ENCODE results near the gene RCVRN.
"Not testable (repeated sequence)": the region's sequence is repeated elsewhere in the genome, so short reads cannot be mapped to it uniquely, and the experiment has no call there.

The RCVRN gene

DNA sequence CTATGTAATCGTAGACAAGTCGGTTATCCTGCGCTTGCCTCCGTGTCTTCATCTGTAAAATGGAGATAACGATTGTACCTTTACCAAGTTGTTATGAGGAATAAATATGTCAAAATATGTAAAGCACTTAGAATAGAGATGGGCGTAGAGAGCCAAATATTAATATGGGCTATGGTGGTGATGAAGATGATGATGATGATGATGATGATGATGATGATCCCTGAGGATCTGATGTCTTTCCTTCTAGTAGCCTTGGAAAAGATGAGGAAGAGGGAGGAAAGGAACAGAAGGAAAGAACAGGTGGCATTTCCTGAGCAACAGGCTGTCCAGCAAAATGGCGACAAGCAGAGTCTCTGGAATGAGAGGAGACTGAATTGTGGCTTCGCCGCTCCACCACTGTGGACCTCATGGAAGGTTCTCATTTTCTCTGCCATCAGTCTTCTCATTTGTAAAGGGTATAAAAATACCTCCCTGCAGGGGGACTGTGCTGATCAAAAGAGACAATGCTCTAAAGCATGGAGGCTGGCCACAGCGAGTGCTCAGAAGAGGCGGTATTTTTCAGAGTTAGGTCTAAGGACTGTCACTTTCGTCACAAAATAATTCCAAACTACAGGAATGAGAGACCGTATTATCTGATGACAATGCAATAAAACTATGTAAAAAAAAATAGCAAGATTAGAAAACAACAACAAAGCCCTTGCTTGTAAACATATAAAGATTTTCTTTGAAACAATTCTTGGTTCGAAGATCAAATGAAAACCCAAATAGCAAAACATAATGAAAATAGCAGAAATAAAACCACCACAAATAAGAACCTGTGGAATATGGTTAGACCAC is 17.2 kb upstream of the RCVRN start:
- FAIRE-seq, result no peak
- no peak for DNase-seq (ENCODE audit: low spot score)

DNA sequence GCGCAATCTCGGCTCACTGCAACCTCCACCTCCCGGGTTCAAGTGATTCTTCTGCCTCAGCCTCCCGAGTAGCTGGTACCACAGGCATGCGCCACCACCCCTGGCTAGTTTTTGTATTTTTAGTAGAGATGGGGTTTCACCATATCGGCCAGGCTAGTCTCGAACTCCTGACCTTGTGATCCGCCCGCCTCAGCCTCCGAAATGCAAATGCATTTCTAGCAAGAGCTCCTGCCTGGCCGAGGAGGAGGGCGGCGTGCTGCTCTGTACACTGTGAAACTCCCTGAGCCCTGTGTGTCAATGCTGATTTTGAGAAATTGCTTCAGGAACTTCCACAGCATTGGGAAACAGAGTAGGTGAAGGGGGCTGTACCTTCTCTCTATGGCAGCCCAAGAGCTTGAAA is 16.1 kb upstream of the RCVRN start:
- not testable (repeated sequence) for FAIRE-seq

DNA sequence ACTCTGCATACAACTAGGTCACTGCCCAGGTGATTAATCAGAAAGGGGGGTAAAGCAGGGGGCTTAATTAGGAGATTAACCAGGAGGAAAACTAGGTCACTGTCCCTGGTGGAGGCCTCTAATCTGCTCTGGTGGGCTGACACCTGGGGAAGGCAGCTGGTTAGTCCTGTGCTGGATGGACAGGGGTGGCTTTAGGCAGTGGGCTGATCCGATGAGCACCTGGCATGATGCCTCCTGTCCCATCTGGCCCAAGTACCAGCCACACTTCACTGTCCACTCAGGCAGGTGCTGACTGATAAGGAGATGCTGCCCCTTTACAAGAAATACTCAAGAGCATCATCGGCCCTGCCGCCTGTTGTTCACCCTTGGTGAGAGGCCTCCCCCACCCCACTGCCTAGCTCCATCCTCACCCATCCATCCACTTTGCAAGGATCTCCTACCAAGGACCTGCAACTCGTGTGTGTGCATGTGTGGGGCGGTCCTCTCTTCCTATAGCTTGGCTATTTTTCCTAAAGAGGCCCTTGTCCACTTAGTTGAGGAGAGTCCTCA is 13.8 kb upstream of the RCVRN start:
- no peak for FAIRE-seq
- no peak for DNase-seq (ENCODE audit: low spot score)

More for the DNA sequence above, 16.1 kb upstream of the RCVRN start:
- DNase-seq (ENCODE audit: low spot score), result not testable (repeated sequence)

DNA sequence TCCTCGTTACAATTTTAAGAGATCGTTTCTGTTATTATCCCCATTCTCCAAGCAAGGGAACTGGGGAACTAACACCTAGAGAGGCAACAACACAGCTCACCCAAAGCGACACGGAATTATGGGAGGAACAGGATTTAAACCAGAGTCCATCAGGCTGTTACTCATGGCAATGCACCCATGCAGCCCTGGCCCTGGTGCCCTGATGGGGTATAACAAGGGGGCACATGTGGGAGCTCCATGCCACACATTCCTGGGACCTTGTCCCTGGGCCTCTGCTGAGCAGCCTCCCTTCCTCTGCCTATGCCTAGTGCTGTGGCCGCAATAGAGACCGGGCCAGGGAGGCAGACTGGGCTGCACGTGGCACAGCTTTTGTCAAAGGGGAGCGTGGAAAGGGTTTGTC is 13.3 kb upstream of the RCVRN start:
- DNase-seq (ENCODE audit: low spot score) (no peak), FAIRE-seq (no peak)

DNA sequence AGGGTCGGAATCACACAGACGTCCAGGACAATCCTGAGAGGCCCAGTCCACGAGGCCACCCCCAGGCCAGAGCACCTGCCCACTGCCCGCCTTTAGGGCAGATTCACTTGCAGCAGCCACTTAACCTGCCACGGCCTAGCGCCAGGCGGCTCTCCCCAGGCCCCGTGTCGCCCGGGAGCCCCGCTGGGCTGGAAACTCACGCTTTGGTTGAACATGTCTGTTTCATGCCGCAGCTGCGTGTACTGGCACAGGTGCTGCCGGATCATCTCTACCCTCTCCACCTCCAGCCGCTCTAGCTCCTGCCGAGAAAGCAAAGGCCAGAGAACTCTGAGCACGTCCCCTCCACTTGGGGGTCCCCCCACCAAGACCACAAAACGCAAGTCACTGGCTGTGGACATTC is 12.7 kb upstream of the RCVRN start:
- no peak for FAIRE-seq
- no peak for DNase-seq (ENCODE audit: low spot score)

DNA sequence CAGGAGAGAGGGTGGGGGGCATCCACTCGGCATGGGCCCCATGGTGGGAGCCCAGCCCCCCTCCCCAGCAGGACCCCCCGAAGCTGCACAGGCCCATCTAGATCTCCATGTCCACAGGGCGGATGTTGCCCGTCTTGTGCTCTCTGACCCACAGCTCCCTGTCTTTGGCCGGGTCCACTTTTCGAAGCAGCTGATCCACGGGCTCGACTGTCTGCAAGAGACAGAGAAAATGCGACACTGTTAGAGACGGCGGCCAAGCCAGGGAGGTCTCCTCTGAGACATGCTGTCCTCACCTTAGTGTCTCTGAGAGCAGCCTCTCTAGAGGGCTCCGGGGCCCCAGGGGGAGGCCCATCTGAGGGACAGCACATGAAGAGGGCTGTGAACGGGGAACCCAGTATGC is 12.1 kb upstream of the RCVRN start:
- DNase-seq (ENCODE audit: low spot score), result no peak
- FAIRE-seq, result no peak

DNA sequence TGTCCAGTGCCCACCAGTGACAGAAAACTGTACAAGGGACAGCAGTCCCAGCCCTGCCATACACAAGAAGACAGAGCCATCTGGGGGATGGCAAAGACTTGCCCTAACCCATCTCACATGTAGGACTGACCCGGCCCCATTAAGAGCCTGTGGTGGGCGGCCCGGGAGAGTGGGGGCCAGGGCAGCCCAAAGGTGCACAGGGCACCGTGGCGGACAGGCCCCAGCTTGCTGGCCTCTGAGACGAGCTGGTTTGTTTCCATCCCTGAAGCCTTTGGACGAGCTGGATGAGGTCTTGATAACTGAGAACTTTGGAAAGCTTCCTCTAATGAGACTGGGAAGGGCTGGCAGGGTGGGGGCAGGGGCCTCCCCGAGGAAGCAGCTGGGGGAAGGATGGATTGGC is 11.0 kb upstream of the RCVRN start:
- no peak for FAIRE-seq
- DNase-seq (ENCODE audit: low spot score), result no peak

DNA sequence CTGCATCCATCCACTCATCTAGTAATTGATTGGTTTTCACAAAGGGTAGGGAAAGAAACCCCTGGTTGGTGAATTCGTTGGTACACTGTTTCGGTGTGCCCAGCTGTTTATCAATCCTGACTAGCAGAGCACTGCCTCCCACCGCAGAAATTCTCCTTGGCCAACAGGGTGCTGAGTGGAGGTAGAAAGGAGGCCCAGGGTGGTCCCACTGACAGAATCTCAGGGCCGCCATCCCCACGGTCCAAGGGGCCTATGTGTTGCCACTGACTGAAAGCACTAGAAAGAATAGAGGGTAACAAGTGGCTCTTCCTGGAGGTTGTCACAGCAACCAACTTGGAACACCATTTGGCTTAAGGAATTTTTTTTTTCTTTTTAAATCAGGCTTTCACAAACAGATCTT is 8.4 kb upstream of the RCVRN start:
- FAIRE-seq, result no peak
- DNase-seq (ENCODE audit: low spot score), result no peak

DNA sequence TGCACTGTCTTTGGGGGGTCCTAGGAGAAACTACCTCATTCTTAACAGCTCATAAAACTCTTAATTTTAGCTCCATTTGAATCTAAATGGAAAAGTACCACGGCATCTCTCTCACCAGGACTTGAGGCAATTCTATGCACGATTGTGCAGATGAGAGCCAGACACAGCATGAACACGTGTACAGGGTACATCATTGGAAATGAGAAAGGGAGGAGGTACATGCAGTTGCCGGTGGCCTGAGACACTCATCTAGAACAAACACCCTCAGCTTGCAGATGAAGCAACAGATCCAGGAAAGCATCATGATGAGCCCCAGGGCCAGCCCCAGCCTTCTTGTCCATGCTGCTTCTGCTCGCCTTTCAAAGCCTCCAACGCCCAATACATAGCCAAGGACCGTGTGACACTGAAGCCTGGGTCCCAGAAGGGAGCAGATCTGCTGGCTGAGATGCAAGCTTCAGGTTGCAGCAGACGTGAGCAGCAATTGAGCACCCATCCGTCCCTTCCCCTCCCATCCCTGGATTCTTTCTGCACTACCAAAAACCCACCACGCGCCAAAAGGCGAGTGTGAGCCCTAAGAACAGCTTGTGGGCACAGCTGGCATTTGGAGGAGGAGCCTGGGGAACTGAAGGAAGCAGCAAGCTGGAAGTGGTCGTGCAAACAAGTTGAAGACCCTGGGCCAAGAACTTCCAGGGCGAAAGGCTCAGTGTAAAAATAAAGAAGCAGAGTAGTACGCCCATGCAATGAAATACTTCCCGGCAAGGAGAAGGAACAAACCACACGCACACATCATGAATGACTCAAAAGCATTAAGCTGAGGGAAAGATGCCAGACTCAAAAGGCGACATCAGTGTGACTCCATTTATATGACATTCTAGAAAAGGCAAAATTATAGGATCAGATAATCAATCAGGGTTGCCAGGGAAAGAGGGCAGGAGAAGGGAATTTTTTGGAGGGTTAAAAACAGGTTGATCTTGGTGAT is 7.3 kb upstream of the RCVRN start:
- no peak for FAIRE-seq
- DNase-seq (ENCODE audit: low spot score), result no peak

DNA sequence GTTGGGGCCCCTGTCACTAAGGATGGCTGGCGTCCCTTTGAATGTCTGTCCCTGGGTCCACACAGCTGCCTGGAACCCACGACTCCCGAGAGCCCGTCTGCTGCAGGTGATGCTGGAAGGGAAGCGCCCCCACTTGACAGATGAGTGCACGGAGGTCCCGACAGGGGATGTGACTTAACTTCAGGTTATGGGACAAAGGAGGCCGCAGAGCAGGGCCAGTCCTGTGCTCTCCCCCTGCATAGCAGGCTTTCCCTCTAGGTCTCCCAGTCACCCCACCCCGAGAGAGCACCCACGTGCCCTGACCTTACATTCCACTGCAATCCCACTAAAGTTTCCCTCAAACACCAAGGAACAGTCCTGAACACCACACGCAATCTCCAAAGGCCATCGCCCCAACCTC is 6.0 kb upstream of the RCVRN start:
- DNase-seq (ENCODE audit: low spot score) (no peak), FAIRE-seq (no peak)

DNA sequence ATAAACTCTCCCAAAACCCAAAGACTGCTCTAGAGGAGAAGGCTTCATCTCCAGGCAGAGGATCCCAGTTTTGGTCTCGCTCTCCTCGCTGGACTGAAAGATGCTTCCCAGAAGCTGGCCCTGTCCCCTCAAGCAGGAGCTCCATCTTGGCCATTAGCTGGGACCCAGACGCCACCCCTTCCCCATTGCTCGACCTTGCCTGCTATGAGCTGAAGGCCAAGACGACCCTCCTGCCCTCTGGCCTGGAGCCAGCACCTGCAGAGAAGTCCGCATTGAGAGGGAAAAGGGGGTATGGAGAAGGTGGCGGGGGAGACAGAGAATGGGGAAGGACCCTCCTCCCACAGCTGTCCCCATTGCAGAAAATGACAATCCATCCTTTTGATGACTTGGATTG is 3.6 kb upstream of the RCVRN start:
- DNase-seq (ENCODE audit: low spot score), result no peak
- no peak for FAIRE-seq

DNA sequence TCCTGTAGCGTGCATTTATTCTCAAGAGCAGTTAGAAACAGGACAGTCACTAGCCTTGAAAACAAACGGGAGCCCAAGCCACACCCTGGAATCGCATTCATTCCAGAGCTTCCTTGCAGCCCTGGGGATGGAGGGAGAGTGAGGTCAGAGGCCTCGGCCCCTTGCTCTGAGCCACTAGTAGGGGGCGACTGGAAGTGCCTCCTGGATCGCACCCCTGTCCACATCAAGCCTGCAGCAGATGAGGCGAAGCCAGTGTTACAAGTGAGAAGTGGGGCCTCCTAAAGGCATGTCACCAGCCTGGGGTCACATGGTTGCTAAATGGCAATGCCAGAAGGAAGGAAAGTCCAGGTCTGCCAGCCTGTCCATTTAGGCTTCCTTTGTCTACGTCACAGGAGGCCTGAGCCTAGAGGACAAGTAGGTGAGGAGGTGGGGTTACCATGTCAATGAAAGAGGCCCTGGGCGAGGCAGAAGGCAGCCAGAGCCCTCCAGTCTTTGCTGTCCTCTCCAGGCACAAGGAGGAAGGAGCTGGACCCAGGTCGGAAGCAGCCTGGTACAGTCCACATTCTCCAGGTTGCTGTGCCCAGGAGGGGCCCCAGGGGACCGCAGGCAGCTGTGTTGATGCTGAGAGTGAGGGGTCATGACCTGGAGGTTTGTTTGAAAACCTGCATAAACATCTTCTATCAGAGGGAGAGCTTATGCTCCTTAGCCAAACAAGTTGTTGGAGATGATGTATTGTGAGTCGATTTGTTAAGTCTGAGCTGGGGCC is 3.0 kb upstream of the RCVRN start:
- DNase-seq (ENCODE audit: low spot score) (no peak), FAIRE-seq (no peak)

DNA sequence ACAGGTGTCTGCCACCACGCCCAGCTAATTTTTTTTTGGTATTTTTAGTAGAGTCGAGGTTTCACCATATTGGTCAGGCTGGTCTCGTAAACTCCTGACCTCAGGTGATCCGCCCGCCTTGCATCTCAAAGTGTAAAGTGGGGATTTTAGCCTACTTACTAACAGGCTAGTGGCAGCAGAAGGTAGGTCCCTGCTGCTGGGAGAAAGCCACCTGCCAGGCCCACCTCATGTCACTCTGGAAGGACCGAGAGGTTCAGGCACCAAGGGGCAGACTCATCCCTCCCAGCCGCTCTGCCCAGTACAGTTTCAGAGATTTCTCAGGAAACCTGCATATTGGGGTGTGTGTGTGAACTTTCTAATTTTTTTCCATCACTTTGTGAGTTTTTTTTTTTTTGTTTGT is 2.1 kb upstream of the RCVRN start:
- FAIRE-seq (no peak), DNase-seq (ENCODE audit: low spot score) (no peak)

DNA sequence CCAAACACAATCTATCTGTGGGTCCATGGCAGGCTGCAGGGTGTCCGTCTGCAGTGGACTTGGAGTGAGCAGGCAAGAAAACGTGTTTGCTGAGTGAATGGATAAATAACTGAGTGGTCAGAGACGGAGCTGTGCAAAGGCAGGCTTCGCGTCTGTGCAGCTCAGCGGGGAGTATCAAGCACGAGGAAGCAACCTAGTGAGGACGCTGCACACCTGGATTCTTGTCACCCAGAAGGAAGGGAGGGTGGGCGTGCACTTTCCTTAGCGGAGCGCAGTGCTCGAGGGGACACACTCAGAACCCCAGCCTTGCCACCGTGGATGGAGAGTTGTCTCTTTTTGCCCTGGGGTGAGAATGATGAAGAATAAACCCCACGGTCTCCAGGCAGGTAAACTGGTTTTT is 1.5 kb upstream of the RCVRN start:
- FAIRE-seq (no peak), DNase-seq (ENCODE audit: low spot score) (no peak)

DNA sequence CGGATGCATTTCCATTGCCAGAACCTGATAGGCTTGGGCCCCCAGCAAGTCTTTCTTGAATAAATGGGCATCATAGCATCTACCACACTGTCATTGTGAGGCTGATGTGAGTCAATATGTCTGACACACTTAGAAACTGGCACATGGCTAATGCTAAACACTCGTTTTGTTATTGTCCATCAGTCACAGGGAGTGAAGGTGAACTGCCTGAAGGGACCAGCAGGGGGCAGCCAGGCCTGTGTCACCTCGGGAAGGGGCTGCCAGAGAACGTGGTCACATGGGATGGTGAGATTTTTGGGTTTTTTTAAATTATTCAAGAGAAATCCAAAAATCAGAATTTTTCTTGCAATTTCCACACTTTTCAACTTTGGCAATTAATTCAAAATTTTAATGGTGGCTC is 831 bp upstream of the RCVRN start:
- no peak for FAIRE-seq
- DNase-seq (ENCODE audit: low spot score), result no peak

DNA sequence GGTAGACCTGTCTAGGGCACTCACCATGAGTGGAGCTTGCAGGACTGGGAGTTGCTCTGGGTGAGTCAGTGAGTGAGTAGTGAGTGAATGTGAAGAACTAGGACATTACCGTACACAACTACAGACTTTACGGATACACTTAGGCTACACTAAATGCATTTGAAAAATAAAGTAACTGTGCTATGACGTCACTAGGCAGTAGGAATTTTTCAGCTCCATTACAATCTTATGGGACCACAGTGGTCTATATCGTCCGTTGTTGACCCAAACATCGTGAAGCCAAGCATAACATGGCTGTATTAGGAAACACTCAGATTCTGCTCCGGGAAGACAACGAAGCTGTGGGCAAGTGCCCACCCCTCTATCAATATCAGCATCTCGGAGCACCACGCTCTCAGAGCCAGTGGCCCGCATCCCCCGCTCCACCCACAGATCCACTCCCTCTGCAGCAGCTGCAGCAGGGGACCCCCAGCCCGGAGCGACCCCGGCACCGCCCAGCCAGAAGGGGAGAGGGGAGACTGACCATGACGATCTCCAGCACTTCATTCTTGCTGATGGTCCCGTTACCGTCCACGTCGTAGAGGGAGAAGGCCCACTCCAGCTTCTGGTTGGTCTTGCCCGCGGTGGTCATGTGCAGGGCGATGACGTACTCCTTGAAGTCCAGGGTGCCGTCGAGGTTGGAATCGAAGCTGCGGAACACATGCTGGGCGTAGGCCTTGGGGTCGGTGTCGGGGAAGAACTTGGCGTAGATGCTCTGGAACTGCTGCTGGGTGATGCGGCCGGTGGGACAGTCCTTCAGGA is 594 bp downstream of the RCVRN start:
- no peak for FAIRE-seq
- DNase-seq (ENCODE audit: low spot score), result no peak

DNA sequence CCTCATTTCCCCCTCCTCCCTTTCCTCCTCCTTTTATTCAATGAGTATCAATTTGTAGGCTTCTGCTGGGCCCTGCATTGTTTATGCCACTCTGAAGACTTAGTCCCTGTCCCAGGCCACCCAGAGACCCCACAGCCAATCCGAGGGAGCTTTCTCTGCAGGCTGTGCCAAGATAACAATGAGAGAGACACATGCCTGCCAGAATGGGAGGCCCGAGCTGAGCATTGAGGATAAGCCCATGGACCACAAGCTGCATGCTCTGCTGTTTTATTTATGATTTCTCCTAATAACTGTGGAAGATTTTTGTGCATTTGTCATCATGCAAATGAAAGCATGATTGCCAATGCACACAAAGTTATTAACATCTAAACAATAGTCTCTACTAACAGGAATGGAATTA is 3.0 kb downstream of the RCVRN start:
- DNase-seq (ENCODE audit: low spot score) (no peak), FAIRE-seq (no peak)

DNA sequence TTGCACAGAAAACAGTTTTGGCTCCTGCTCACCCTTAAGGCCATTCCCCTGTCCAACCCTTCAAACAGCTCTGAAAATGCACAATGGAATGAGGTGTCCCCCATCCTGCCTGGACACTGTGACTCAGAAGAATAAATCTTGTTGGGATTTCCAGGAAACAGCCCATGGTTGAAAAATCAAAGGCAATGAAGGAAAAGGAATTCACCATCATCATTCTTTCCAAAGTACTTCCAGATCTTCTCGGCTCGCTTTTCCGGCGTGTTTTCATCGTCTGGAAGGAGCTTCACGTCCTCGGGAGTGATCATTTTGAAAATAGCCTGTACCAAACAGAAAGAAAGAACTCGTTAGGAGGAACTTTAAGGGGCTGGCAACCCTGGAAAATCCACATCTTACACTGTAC is 4.3 kb downstream of the RCVRN start:
- peak; percentile 64 for FAIRE-seq
- peak; percentile 45 for DNase-seq (ENCODE audit: low spot score)

DNA sequence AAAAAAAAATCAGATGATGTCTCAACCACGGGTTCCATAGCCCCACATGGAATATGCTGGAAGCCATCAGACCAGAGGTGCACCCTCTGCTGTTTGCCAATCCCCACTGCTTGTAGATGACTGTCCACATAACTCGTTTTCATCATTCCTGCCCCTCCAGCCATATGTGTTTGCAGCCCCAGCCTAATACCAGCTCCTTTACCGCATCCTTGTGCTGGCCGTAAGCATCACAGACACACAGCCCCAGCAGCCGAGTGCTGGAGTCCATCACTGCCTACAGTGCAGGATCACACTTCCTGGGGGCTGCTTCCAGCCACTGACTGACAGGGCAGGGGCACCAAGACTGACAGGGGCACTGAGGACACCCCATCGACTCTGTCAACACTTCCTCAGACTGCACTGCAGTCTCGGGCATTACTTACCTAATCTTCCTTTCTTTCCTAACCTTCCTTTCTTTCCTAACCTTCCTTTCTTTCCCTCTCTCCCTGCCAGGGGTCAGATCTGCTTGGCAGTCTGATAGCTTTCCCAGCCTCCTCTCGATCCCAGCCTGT is 5.0 kb downstream of the RCVRN start:
- FAIRE-seq, result no peak
- DNase-seq (ENCODE audit: low spot score), result no peak

DNA sequence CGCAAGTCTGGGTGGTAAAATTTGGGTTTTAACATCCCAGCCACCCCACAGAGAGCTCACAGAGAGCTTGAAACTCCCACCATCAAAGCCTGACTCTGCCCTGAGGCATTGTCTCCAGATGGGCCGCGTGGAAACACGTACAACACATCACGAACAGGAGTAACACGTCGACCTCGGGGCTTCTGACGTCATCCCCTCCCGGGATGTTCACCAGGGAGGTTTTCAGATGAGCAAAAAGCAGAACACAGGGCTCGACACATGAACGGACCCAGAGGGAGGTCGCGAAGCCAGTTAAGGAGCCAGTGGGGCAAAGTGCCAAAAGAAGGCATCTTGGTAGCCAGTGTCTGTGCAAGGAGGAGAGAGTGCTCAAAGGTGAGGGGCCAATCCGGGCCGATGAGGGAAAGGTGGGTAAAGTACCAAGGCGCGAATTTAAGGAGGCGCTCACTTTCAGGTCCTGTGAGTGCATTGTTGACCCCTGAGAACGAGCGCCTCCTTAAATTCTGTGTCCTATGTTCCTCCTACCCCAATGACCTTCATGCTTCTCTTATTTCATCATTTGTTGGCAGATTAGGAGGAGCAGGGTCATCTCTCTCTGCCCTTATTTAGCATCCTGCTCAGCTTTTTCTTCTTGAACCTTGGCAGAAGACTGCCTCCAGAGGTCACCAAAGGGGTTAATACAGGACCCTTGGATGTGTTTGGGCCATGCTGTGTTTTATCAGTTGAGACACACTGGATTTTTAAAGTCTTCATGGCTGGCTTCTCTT is 5.6 kb downstream of the RCVRN start:
- no peak for FAIRE-seq

More for the DNA sequence above, 5.6 kb downstream of the RCVRN start:
- no peak for DNase-seq (ENCODE audit: low spot score)
